Stimulated activated CD8-positive, alpha-beta memory T cell treated with anti-CD3 and anti-CD28 coated beads, Interleukin-7, amount 100 ng/mL, for 4 hours (primary cell): ENCODE measurements around the gene SACM1L.
"Not testable (repeated sequence)": the region's sequence is repeated elsewhere in the genome, so short reads cannot be mapped to it uniquely, and the experiment has no call there.

Experiments used
- DNase-seq, 2 donors: peaks; one replicate each; pipeline ENCODE4 v3.0.0-alpha.2; 2020; ENCODE audit warnings: low read depth in 2 of 2

Gene SACM1L

GRCh38 chr3:45691842-45692241 is 2.6 kb downstream of the SACM1L start:
- DNase-seq = no peak

GRCh38 chr3:45692866-45693265 is 3.7 kb downstream of the SACM1L start:
- DNase-seq = no peak

- peak; percentile 27 to 33 for DNase-seq
Measured at GRCh38 chr3:45693941-45694521, 4.8 kb downstream of the SACM1L start.

- not testable (repeated sequence) for DNase-seq
Measured at GRCh38 chr3:45695166-45695565, 6.0 kb downstream of the SACM1L start.

- no peak for DNase-seq
Measured at GRCh38 chr3:45700570-45701073, 11.4 kb downstream of the SACM1L start.

- no peak for DNase-seq
Measured at GRCh38 chr3:45701172-45701867, 12.1 kb downstream of the SACM1L start.

GRCh38 chr3:45704301-45704943 is 15.2 kb downstream of the SACM1L start:
- no peak for DNase-seq

- no peak for DNase-seq
Measured at GRCh38 chr3:45705839-45706808, 16.9 kb downstream of the SACM1L start.

- DNase-seq = no peak
Measured at GRCh38 chr3:45711931-45712330, 22.7 kb downstream of the SACM1L start.

GRCh38 chr3:45712434-45713110 is 23.4 kb downstream of the SACM1L start:
- no peak for DNase-seq

GRCh38 chr3:45715945-45716344 is 26.7 kb downstream of the SACM1L start:
- no peak for DNase-seq

GRCh38 chr3:45716790-45717336 is 27.7 kb downstream of the SACM1L start:
- DNase-seq = no peak

- no peak for DNase-seq
Measured at GRCh38 chr3:45719655-45720487, 30.7 kb downstream of the SACM1L start.

GRCh38 chr3:45724911-45725310 is 35.7 kb downstream of the SACM1L start:
- no peak for DNase-seq

GRCh38 chr3:45729614-45730013 is 40.4 kb downstream of the SACM1L start:
- no peak for DNase-seq

GRCh38 chr3:45730409-45731154 is 41.4 kb downstream of the SACM1L start:
- no peak for DNase-seq

GRCh38 chr3:45736707-45737106 is 47.5 kb downstream of the SACM1L start:
- DNase-seq = no peak

- no peak for DNase-seq
Measured at GRCh38 chr3:45737234-45737633, 48.0 kb downstream of the SACM1L start.

- no peak for DNase-seq
Measured at GRCh38 chr3:45739991-45740390, 50.8 kb downstream of the SACM1L start.
